ENCODE data around the gene MGP. TPM values are rescaled to one million over a fixed set of nuclear protein-coding genes. Genes with fewer than 3 reads are reported as not detected.

The MGP gene
- total and polyA plus RNA-seq, 2 of the 8 experiments (the other 6 are each of a cell fraction or from before 2014, with no cell fraction given): not detected

DNA sequence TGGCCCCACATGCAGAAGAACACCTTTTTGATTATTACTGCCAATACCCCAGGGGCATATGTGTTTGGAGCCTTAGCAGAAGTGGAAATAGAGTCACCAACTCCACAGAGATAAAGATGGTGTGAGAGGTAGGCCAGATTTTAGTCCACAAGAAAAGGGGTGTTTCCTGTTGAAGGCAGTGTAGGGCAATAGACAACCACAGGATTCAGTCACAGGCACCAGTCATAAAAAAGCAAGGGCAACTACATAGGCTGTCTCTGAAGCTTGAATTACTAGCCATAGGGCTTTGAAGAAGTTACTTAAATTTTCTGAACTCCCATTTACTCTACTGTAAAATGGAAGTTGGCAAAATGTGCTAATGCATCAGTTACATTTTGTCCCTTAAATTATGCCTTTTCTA lies 33.8 kb upstream of the MGP start:
- no peaks in the 10 kb centered on the region for H3K79me2 ChIP-seq (ENCODE audit: control insufficient read depth in 1 of 2, insufficient read depth in 2 of 2, low read length in 2 of 2)
- H3K23ac ChIP-seq (ENCODE audit: insufficient read length): no peak overlapping the region
- H2BK12ac ChIP-seq (ENCODE audit: low read depth, low read length): no peak overlapping the region
- H3K9ac ChIP-seq (replicated peaks in 1 of 4; ENCODE audit: extremely low read depth in 1 of 4, low read depth in 3 of 4, low read length in 3 of 4): no peak overlapping the region
- no peak overlapping the region for H2BK15ac ChIP-seq (ENCODE audit: low read length)
- no peak overlapping the region for H3K18ac ChIP-seq (ENCODE audit: extremely low read depth, low read length)
- no peak overlapping the region for H4K91ac ChIP-seq (replicated peaks; ENCODE audit: insufficient read length, low read length)
- no peak overlapping the region for H3K14ac ChIP-seq (ENCODE audit: insufficient read length)
- no peak overlapping the region for H3K27ac ChIP-seq (ENCODE audit: low read depth, low read length)
- no peak overlapping the region for H2BK120ac ChIP-seq (replicated peaks; ENCODE audit: low read depth, low read length)
- H2BK5ac ChIP-seq (ENCODE audit: low read depth, low read length): no peak overlapping the region
- no peaks in the 10 kb centered on the region for H3K36me3 ChIP-seq (ENCODE audit: control insufficient read depth in 2 of 4, insufficient read depth in 4 of 4, low read length in 3 of 4)
- no peak overlapping the region for H3K4ac ChIP-seq (replicated peaks; ENCODE audit: insufficient read length, low read depth, low read length)
- no peaks in the 10 kb centered on the region for H3K79me1 ChIP-seq (ENCODE audit: low read depth, low read length)
- H4K5ac ChIP-seq (ENCODE audit: insufficient read length, low read depth, low read length): no peak overlapping the region
- H4K20me1 ChIP-seq (replicated peaks in 1 of 2; ENCODE audit: control insufficient read depth in 1 of 2, insufficient read depth in 2 of 2, low read length in 2 of 2): no peaks in the 10 kb centered on the region
- FAIRE-seq: no peak
- no peaks in the 10 kb centered on the region for H3K4me1 ChIP-seq (replicated peaks in 1 of 4; ENCODE audit: control insufficient read depth in 3 of 4, insufficient read depth in 4 of 4, low read length in 3 of 4)
- ChIA-PET POLR2A (ENCODE audit: partially characterized antibody) (no interaction called here), CTCF (ENCODE audit: partially characterized antibody) (interaction anchor here (1.1 to 2.4 kb wide), 3 partner anchors 15 to 19 kb away, joined by 3 to 5 read pairs (median 5); partner anchors contain the start of gene ERP27)
- no peak overlapping the region for H3K4me3 ChIP-seq (ENCODE audit: extremely low read depth in 1 of 4, insufficient read depth in 2 of 4, low read depth in 3 of 4, low read length in 4 of 4)
- no peaks in the 10 kb centered on the region for H3K9me3 ChIP-seq (ENCODE audit: insufficient read depth in 2 of 2, low read depth in 1 of 2, low read length in 1 of 2)
- no peaks in the 10 kb centered on the region for H3K23me2 ChIP-seq (ENCODE audit: low read depth, low read length)
- no peak overlapping the region for H2AK5ac ChIP-seq (ENCODE audit: low read depth, low read length)
- no peak overlapping the region for H3K4me2 ChIP-seq (ENCODE audit: insufficient read depth in 1 of 2, low read depth in 2 of 2, low read length in 2 of 2)
- DNase-seq (ENCODE audit: low read depth in 1 of 2, low spot score in 2 of 2): no peak
- TF ChIP-seq KDM4A (IDR thresholded peaks at IDR 0.05; ENCODE audit: low read depth, low read length, severe bottlenecking): no peak
- TF ChIP-seq TCF12 (IDR thresholded peaks at IDR 0.05; ENCODE audit: low read depth, low read length): no peak
- TF ChIP-seq SIRT6 (IDR thresholded peaks at IDR 0.05; ENCODE audit: low read length): no peak
- no peak for TF ChIP-seq BRCA1 (IDR thresholded peaks at IDR 0.05; ENCODE audit: low read depth, low read length)
- TF ChIP-seq ZNF274 (IDR thresholded peaks at IDR 0.05; ENCODE audit: borderline replicate concordance, extremely low read depth, low read length): no peak
- no peak for TF ChIP-seq NANOG (IDR thresholded peaks at IDR 0.05; ENCODE audit: insufficient read depth, low read depth, low read length, poor library complexity, severe bottlenecking)
- no peak for TF ChIP-seq EZH2 (IDR thresholded peaks at IDR 0.05; ENCODE audit: low read depth, low read length, severe bottlenecking)
- TF ChIP-seq GTF2F1 (IDR thresholded peaks at IDR 0.05; ENCODE audit: borderline replicate concordance, low read depth, low read length): no peak
- no peak for TF ChIP-seq TAF7 (optimal IDR thresholded peaks at IDR 0.05; ENCODE audit: borderline replicate concordance, low read depth, low read length)
- TF ChIP-seq TBP (IDR thresholded peaks at IDR 0.05; ENCODE audit: low read depth, low read length): no peak
- no peak overlapping the region for H3K56ac ChIP-seq (replicated peaks; ENCODE audit: insufficient read length, low read depth, low read length)
- no peak overlapping the region for H4K8ac ChIP-seq (ENCODE audit: extremely low read depth, insufficient read depth, low read length)
- no peak overlapping the region for H2AFZ ChIP-seq (ENCODE audit: low read length)
- H3K27me3 ChIP-seq (replicated peaks in 1 of 4; ENCODE audit: control insufficient read depth in 3 of 4, extremely low read depth in 1 of 4, insufficient read depth in 3 of 4, low read length in 3 of 4): no peaks in the 10 kb centered on the region
- H2BK20ac ChIP-seq (ENCODE audit: low read length): no peak overlapping the region

All from H1 (cell line).